HG03460 (cell line): ENCODE data around the gene TMPRSS11F.

Experiments
- ATAC-seq: cut with Tn5 transposase; IDR thresholded peaks from one replicate; pipeline ENCODE4 v1.9.1; 2021; ENCODE audit not compliant: unreplicated experiment

TMPRSS11F gene

DNA sequence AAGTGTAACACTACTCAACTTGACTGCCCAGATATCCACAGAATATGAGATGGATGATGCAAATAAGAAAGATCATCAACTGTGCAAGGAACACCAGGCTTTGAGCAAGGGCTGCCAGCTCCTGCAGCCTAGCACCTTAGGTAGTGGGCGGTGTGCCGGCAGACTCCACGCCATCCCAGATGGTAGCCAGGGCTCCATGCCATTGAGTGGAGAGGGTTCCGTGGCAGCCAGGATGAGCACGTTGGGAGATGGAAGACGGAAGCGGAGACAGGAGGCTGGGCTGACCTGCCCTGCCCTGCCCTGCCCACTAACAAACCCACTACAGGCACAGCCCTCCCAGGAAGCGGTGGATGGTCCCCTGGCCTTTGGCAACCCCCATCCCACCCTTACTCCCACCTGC lies 51.9 kb downstream of the TMPRSS11F start:
- ATAC-seq, result no peak

- no peak for ATAC-seq
These were observed 52.4 kb downstream of the TMPRSS11F start for GRCh38 chr4:68077301-68077700.

DNA sequence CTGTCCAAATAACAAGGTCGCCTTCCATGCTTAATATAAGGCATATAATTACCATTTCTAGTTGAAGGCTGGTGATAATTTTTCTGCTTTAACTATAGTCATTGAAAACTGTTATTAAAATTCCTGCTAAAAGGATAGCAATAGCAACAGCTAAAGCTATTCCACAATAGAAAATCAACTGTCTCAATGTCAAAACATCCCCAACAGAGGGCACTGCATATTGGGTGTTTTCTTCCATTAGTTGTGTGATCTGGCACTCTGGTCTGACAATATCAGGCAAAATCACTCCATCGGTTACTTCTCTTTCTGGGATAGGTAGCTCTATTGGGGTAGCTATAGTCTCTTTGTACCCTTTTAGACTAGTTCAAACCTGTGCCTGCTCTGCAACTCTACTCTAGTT lies 53.5 kb downstream of the TMPRSS11F start:
- no peak for ATAC-seq

- ATAC-seq, result no peak
These were observed 55.3 kb downstream of the TMPRSS11F start for GRCh38 chr4:68074397-68074796.

- ATAC-seq, result no peak
These were observed 59.4 kb downstream of the TMPRSS11F start for GRCh38 chr4:68070302-68070701.

DNA sequence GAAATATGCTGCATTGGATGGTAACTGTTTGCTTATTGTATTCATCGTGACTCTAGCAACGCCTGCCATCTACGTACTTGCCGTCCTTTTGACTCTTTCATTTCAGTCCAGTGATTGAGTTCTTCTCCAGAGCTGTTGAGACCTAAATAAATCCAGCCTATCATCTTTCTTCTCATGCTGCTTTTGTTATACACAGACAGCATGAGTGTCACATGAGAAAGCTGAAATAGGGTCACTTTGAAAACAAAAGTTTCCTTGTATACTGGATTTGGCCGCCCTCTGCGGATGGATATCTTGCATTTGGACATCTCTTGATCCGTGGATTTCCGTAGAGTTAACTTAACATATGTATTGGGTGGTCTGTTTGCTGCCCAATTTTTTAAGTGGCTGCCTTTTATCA lies 67.2 kb downstream of the TMPRSS11F start:
- ATAC-seq, result no peak

- no peak for ATAC-seq
These were observed 91.4 kb downstream of the TMPRSS11F start for GRCh38 chr4:68038272-68038671.

DNA sequence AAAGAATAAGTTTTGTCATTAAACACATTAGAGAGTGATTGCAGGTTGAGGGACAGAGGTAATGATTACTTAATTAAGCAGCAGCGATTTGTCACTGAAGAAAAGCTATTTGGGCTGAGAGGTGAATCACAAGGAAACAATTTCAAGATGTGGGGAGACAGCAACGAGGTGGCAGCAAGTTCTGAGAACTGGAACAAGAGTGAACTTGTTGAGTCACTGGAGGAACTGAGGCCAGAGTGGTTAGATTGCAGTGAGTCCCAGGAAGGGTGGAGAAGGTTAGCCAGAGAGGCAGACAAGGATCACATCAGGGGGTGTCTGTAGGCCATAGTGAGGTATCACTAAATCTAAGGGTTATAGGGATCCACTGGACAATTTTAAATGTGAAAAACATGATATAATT lies 108.5 kb downstream of the TMPRSS11F start:
- no peak for ATAC-seq

DNA sequence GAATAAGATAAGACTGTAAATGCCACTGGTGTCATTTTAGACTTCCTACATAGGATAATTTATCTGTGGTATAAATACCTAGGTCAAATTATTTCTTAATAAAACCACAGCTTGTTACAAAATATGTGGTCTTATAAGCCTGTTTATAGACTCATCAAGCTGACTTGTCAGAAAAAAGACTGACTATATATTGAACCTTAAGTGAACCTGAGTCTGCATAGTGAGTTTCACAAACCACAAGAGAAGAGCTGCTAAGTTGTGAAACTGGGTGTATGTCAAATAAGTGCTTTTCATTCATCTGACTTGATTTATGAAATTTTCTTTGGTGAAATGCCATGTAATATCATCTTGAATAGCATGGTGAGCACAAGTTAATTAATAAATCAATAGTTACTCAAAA lies 118.0 kb downstream of the TMPRSS11F start:
- ATAC-seq, result no peak
